K562 (cell line): Measurements from ENCODE around the gene RNASEH2A. TPM values are rescaled to one million over a fixed set of nuclear protein-coding genes. Genes with fewer than 3 reads are reported as not detected.
A peak's percentile ranks its signal among the peaks of the same experiment; 100 is the strongest.

Experiments
- FOXP4 ChIP-seq: sonication (generic); formaldehyde crosslinking; IDR thresholded peaks from 2 replicates; pipeline ENCODE4 v1.8.0; 2022; ENCODE audit warnings: mild to moderate bottlenecking, missing genetic modification reagents, borderline replicate concordance
- HDAC1 ChIP-seq, 2 experiments: fragments of 450-650 bp; IDR thresholded peaks; 2 replicates each; pipeline ENCODE4 v1.6.1; 2016 to 2017; ENCODE audit warnings: inconsistent platforms in 1 of 2, mild to moderate bottlenecking in 1 of 2, moderate library complexity in 1 of 2
- HIVEP1 ChIP-seq: fragments of 250-450 bp; sonication (Bioruptor Pico); IDR thresholded peaks from 2 replicates; pipeline ENCODE4 v1.4.0; 2020; ENCODE audit warnings: mild to moderate bottlenecking
- ILK ChIP-seq: fragments of 450-650 bp; IDR thresholded peaks from 2 replicates; pipeline ENCODE4 v1.6.1; 2016; ENCODE audit warnings: missing genetic modification characterization, low read depth, mild to moderate bottlenecking, missing compliant biosample characterization, moderate library complexity, borderline replicate concordance
- NR2F6 ChIP-seq: fragments of 450-650 bp; formaldehyde crosslinking; IDR thresholded peaks from 2 replicates; pipeline ENCODE4 v1.4.0; 2020; ENCODE audit warnings: mild to moderate bottlenecking
- PTRF ChIP-seq: fragments of 450-650 bp; IDR thresholded peaks from 2 replicates; pipeline ENCODE4 v1.6.1; 2016; ENCODE audit warnings: mild to moderate bottlenecking, missing genetic modification characterization, missing compliant biosample characterization
- SREBF2 ChIP-seq: sonication (generic); formaldehyde crosslinking; IDR thresholded peaks from 2 replicates; pipeline ENCODE4 v1.4.0; 2020; ENCODE audit warnings: mild to moderate bottlenecking, missing genetic modification reagents
- TCFL5 ChIP-seq: fragments of 250-450 bp; sonication (Bioruptor Pico); conservative IDR thresholded peaks from 2 replicates; pipeline ENCODE4 v1.6.1; 2021; ENCODE audit warnings: mild to moderate bottlenecking, moderate library complexity, matching md5 sums
- ZFPM2 ChIP-seq: fragments of 250-450 bp; sonication (Bioruptor Pico); IDR thresholded peaks from 2 replicates; pipeline ENCODE4 v1.5.1; 2022; ENCODE audit warnings: mild to moderate bottlenecking
- ZNF311 ChIP-seq: fragments of 250-450 bp; sonication (Bioruptor Pico); IDR thresholded peaks from 2 replicates; pipeline ENCODE4 v1.4.0; 2020; ENCODE audit warnings: mild to moderate bottlenecking, moderate library complexity
- ZNF449 ChIP-seq: fragments of 250-450 bp; sonication (Bioruptor Pico); IDR thresholded peaks from 2 replicates; pipeline ENCODE4 v1.8.0; 2022; ENCODE audit warnings: moderate library complexity, mild to moderate bottlenecking, inconsistent platforms
- ZNF75A ChIP-seq: fragments of 450-650 bp; formaldehyde crosslinking; IDR thresholded peaks from 2 replicates; pipeline ENCODE4 v1.4.0; 2020; ENCODE audit warnings: mild to moderate bottlenecking
- polyA plus RNA-seq, 8 experiments: library from polyadenylated mRNA; depleted of rRNA in 4 of 8; stranded (reverse) in 5 of 8; unstranded in 3 of 8; fragments of >200 nt; fragmentation: Nextera tagmentation in 2 of 8; fragmentation: Illumina TruSeq in 1 of 8; extraction: Ambion mirVana in 2 of 8; extraction: Trizol in 1 of 8; gene quantifications; 2 replicates each; pipeline versions ENCODE4 v1.2.1 to v1.2.3, GENCODE V29; 2011 to 2014; ENCODE audit warnings: inconsistent platforms in 1 of 8, missing spikeins in 1 of 8
- total RNA-seq, 7 experiments: library from RNA; depleted of rRNA in 6 of 7; stranded (reverse); fragments of >200 nt in 6 of 7; fragmentation: Illumina TruSeq in 2 of 7; extraction: Trizol in 2 of 7; gene quantifications; 2 replicates each; pipeline versions ENCODE4 v1.2.1 to v1.2.3, GENCODE V29; 2011 to 2021; ENCODE audit warnings: low replicate concordance in 1 of 7
- TF ChIP-seq, protein P1 (sequence below): fragments of 200-600 bp; sonication (generic); IDR thresholded peaks from one replicate; pipeline ENCODE4 v1.6.1; 2012; ENCODE audit warnings: mild to moderate bottlenecking, low read depth, low read length, inconsistent platforms

Gene RNASEH2A
- total and polyA plus RNA-seq, 9 of the 15 experiments (the other 6 are each of a cell fraction or from before 2014, with no cell fraction given), result 22.3 to 78.0 (median 61.7) TPM

GRCh38 chr19:12785431-12786031, 20.9 kb upstream of the RNASEH2A start (continued):
- TF ChIP-seq ZNF75A (CRISPR knock-in tag), result no peak
- TF ChIP-seq HIVEP1 (CRISPR knock-in tag), result peak; percentile 23; the same call in 1 of the 2 replicates
- TF ChIP-seq HDAC1 (IDR thresholded peaks at IDR 0.05), result 0 out of 4 replicates have a peak, but pooled peaks of 1 of the 2 experiments have one; percentile 38
- TF ChIP-seq NR2F6, result no peak
- TF ChIP-seq PTRF, result no peak
- TF ChIP-seq, protein P1, sequence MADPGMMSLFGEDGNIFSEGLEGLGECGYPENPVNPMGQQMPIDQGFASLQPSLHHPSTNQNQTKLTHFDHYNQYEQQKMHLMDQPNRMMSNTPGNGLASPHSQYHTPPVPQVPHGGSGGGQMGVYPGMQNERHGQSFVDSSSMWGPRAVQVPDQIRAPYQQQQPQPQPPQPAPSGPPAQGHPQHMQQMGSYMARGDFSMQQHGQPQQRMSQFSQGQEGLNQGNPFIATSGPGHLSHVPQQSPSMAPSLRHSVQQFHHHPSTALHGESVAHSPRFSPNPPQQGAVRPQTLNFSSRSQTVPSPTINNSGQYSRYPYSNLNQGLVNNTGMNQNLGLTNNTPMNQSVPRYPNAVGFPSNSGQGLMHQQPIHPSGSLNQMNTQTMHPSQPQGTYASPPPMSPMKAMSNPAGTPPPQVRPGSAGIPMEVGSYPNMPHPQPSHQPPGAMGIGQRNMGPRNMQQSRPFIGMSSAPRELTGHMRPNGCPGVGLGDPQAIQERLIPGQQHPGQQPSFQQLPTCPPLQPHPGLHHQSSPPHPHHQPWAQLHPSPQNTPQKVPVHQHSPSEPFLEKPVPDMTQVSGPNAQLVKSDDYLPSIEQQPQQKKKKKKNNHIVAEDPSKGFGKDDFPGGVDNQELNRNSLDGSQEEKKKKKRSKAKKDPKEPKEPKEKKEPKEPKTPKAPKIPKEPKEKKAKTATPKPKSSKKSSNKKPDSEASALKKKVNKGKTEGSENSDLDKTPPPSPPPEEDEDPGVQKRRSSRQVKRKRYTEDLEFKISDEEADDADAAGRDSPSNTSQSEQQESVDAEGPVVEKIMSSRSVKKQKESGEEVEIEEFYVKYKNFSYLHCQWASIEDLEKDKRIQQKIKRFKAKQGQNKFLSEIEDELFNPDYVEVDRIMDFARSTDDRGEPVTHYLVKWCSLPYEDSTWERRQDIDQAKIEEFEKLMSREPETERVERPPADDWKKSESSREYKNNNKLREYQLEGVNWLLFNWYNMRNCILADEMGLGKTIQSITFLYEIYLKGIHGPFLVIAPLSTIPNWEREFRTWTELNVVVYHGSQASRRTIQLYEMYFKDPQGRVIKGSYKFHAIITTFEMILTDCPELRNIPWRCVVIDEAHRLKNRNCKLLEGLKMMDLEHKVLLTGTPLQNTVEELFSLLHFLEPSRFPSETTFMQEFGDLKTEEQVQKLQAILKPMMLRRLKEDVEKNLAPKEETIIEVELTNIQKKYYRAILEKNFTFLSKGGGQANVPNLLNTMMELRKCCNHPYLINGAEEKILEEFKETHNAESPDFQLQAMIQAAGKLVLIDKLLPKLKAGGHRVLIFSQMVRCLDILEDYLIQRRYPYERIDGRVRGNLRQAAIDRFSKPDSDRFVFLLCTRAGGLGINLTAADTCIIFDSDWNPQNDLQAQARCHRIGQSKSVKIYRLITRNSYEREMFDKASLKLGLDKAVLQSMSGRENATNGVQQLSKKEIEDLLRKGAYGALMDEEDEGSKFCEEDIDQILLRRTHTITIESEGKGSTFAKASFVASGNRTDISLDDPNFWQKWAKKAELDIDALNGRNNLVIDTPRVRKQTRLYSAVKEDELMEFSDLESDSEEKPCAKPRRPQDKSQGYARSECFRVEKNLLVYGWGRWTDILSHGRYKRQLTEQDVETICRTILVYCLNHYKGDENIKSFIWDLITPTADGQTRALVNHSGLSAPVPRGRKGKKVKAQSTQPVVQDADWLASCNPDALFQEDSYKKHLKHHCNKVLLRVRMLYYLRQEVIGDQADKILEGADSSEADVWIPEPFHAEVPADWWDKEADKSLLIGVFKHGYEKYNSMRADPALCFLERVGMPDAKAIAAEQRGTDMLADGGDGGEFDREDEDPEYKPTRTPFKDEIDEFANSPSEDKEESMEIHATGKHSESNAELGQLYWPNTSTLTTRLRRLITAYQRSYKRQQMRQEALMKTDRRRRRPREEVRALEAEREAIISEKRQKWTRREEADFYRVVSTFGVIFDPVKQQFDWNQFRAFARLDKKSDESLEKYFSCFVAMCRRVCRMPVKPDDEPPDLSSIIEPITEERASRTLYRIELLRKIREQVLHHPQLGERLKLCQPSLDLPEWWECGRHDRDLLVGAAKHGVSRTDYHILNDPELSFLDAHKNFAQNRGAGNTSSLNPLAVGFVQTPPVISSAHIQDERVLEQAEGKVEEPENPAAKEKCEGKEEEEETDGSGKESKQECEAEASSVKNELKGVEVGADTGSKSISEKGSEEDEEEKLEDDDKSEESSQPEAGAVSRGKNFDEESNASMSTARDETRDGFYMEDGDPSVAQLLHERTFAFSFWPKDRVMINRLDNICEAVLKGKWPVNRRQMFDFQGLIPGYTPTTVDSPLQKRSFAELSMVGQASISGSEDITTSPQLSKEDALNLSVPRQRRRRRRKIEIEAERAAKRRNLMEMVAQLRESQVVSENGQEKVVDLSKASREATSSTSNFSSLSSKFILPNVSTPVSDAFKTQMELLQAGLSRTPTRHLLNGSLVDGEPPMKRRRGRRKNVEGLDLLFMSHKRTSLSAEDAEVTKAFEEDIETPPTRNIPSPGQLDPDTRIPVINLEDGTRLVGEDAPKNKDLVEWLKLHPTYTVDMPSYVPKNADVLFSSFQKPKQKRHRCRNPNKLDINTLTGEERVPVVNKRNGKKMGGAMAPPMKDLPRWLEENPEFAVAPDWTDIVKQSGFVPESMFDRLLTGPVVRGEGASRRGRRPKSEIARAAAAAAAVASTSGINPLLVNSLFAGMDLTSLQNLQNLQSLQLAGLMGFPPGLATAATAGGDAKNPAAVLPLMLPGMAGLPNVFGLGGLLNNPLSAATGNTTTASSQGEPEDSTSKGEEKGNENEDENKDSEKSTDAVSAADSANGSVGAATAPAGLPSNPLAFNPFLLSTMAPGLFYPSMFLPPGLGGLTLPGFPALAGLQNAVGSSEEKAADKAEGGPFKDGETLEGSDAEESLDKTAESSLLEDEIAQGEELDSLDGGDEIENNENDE, result no peak
- 0 out of 2 replicates have a peak, but pooled peaks have one; percentile 4 for TF ChIP-seq FOXP4
- 0 out of 2 replicates have a peak, but pooled peaks have one; percentile 5 for TF ChIP-seq ZNF449 (CRISPR knock-in tag)
- no peak for TF ChIP-seq ZFPM2 (CRISPR knock-in tag)
- no peak for TF ChIP-seq TCFL5
- TF ChIP-seq ZNF311, result no peak; the same call in 1 of the 2 replicates
- no peak for TF ChIP-seq SREBF2 (CRISPR knock-in tag)
- TF ChIP-seq ILK (tag), result no peak
